BJ (cell line): ENCODE measurements around the gene LGI2. TPM values are rescaled to one million over a fixed set of nuclear protein-coding genes. Genes with fewer than 3 reads are reported as not detected.

Experiments used
- CTCF ChIA-PET: fragments of 350-600 bp; formaldehyde crosslinking; extraction: SDS; loops from one replicate; lab custom pipeline; 2021; ENCODE audit warnings: antibody characterized with exemption, inconsistent platforms; lab: Yijun Ruan, JAX
- POLR2A ChIA-PET: fragments of 300-600 bp; sonication (Branson Sonifier 250); formaldehyde crosslinking; extraction: SDS; loops from one replicate; lab custom pipeline; 2021; ENCODE audit warnings: antibody characterized with exemption; lab: Charles Lee
- DNase-seq: peaks from one replicate; pipeline ENCODE4 v3.0.0-alpha.2; 2011; ENCODE audit warnings: low read depth
- H3K27me3 ChIP-seq: 2 replicates; pipeline ENCODE4 v1.6.0; 2011; ENCODE audit warnings: low read length; ENCODE audit not compliant: control insufficient read depth, insufficient read depth
- H3K36me3 ChIP-seq: 2 replicates; pipeline ENCODE4 v1.5.1; 2011; ENCODE audit warnings: low read length; ENCODE audit not compliant: control insufficient read depth, insufficient read depth
- H3K4me3 ChIP-seq: 2 replicates; pipeline ENCODE4 v1.5.1; 2011; ENCODE audit warnings: low read depth, mild to moderate bottlenecking, control low read depth, low read length
- polyA plus RNA-seq: library from polyadenylated mRNA; depleted of rRNA; stranded (reverse); fragments of >200 nt; gene quantifications from 2 replicates; pipeline ENCODE4 v1.2.3, GENCODE V29; 2011
- TF ChIP-seq, protein P1 (sequence below): IDR thresholded peaks from 2 replicates; pipeline ENCODE4 v1.5.1; 2011; ENCODE audit warnings: low read depth, mild to moderate bottlenecking, control low read depth, inconsistent platforms, low read length, moderate library complexity; ENCODE audit not compliant: insufficient read depth

LGI2 gene
- polyA plus RNA-seq, 1 experiment, result 0.01 TPM

DNA sequence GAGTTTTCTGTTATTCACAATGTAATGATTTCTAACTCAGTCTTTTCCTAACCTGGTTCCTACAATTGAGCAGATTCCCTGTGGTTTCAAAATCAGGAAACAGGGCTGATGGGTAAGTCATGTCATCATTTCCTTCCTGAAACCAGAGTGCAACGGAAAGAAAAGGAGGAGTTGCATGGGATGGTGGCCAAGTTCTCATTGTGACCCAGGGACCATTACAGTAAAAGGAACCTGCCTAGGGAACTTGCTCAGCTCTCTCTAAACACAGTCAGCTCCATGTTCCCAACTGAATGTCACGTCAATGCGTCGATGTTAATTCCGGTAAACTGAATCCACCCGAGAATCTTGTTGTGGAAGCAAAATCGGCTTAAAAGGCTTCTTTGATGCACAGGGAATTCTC, 51.2 kb downstream of the LGI2 start:
- ChIA-PET CTCF (interaction anchor here (0.6 to 3.5 kb wide), 34 partner anchors 8 to 539 kb away, joined by 3 to 33 read pairs (median 4); partner anchors contain the start of gene ZCCHC4), POLR2A (no interaction called here)
- no peak for DNase-seq
- Histone ChIP-seq H3K4me3 (no peak overlapping the region), H3K27me3 (peaks cover 9% of the 10 kb centered on the region), H3K36me3 (no peaks in the 10 kb centered on the region)
- TF ChIP-seq, protein P1, sequence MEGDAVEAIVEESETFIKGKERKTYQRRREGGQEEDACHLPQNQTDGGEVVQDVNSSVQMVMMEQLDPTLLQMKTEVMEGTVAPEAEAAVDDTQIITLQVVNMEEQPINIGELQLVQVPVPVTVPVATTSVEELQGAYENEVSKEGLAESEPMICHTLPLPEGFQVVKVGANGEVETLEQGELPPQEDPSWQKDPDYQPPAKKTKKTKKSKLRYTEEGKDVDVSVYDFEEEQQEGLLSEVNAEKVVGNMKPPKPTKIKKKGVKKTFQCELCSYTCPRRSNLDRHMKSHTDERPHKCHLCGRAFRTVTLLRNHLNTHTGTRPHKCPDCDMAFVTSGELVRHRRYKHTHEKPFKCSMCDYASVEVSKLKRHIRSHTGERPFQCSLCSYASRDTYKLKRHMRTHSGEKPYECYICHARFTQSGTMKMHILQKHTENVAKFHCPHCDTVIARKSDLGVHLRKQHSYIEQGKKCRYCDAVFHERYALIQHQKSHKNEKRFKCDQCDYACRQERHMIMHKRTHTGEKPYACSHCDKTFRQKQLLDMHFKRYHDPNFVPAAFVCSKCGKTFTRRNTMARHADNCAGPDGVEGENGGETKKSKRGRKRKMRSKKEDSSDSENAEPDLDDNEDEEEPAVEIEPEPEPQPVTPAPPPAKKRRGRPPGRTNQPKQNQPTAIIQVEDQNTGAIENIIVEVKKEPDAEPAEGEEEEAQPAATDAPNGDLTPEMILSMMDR, result no peak

DNA sequence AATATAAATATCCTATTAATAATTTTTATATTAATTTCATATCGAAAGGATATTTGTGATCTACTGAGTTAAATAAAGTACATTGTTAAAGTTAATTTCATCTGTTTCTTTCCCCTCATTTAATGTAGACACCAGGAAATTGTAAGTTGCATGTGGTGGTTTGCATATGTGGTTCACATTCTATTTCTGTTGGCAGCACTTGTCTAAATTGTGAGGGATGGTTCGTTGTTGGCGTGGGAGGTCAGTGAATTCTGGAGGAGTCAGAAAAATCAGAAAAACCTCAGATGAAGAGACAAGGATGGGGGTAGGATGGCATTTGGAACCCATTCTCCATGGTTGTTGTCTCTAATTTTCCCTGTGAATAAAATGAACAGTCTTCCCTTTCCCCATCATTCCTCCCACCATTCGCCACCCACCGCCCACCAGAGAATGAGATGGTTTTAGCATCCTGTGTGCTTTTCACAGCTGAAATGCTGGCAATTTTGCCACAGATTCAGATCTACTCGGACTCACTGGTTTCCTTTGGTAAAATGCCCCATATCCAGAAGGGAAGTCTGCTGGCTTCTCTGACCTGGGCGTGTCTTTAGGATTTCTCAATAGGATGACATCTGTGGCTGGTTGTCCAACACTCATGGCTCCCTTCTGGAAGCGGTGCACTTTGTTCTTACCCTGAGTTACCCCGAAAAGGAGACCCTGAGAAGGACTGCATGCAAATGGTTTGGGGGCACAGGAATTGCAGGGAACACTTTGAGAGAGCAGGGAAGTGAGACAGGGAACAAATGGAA, 52.3 kb downstream of the LGI2 start:
- POLR2A ChIA-PET, result no interaction called here
- TF ChIP-seq, protein P1, result no peak
- H3K27me3 ChIP-seq, result peaks cover 9% of the 10 kb centered on the region
- CTCF ChIA-PET, result interaction anchor here (0.6 to 3.5 kb wide), 7 partner anchors 8 to 538 kb away, joined by 3 to 13 read pairs (median 6); partner anchors contain the start of gene ZCCHC4
- no peak for DNase-seq
- H3K36me3 ChIP-seq, result no peaks in the 10 kb centered on the region
- H3K4me3 ChIP-seq, result no peak overlapping the region

DNA sequence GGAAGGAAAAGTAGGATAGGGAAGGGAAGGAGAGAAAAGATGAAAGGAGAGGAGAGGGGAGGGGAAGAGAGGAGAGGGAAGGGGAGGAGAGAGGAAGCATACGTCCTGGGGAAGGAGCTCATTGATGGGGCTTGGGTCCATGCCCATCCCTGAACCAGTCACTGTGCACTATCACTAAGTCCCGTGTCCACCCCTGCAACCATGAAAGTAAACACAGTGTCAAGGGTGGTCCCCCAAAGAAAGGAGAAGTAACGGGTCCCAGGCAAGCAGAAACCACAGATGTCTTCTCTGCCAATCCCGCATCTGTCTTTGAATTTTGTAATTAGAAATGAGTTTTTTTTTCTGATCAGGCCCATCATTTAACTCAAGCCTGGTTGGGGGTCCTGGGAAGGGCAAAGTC, 55.2 kb downstream of the LGI2 start:
- peaks cover 8% of the 10 kb centered on the region for H3K27me3 ChIP-seq
- DNase-seq, result no peak
- H3K4me3 ChIP-seq, result no peak overlapping the region
- POLR2A ChIA-PET, result no interaction called here
- TF ChIP-seq, protein P1, result no peak
- H3K36me3 ChIP-seq, result no peaks in the 10 kb centered on the region
- CTCF ChIA-PET, result interaction anchor here (0.6 to 0.8 kb wide), 2 partner anchors 302 to 499 kb away, joined by 3 read pairs; no protein-coding TSS in a partner anchor

DNA sequence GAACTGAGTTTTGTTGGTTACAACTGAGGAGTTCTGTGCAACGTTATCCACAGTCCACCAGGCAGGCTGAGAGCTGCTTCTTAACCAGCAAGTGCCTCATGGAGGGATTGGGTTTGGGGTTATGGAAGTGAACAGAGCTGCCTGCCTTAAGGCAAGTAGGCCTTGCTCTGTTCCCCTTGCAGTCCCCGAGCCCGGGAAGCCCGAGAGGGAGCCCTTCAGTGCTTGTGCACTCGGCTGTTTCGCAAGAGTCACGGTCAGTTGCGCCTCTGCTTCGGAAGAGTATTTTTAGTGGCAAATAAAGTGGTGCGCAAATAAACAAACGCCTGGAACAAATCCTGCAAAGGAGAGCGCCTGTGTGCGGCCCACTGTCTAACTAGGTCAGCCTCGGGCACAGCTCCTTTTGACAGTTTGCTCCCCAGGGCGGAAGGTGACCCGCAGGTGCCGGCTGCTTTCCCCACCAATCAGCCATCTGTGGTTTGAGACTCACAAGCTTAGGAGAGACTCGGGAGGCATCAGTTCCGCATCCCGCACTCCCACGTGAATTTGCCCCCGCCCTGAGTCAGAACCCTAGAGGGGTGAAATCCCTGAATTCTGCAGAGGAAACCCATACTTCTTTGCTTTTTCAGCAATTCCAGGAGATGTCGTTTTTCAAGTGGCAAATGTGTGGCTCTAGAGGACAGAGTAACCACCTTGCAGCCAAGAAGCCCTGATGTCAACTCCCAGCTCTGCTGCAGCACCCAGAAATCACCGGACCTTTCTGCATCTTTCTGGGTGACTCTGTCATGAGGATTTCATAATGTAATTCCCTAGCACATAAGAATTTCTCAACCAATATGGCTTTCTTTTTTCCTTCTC, 56.8 kb downstream of the LGI2 start:
- ChIA-PET POLR2A (interaction anchor here (0.6 kb wide), 2 partner anchors 58 to 813 kb away, joined by 3 to 4 read pairs; no protein-coding TSS in a partner anchor), CTCF (interaction anchor here (0.5 to 1.7 kb wide), 5 partner anchors 15 to 501 kb away, joined by 3 to 6 read pairs (median 4); no protein-coding TSS in a partner anchor)
- no peak for DNase-seq
- Histone ChIP-seq H3K36me3 (no peaks in the 10 kb centered on the region), H3K4me3 (no peak overlapping the region), H3K27me3 (peaks cover 8% of the 10 kb centered on the region)
- TF ChIP-seq, protein P1, result no peak
